Aorta (tissue), 5 donors: Measurements from ENCODE around the gene EBF4. TPM values are rescaled to one million over a fixed set of nuclear protein-coding genes. Genes with fewer than 3 reads are reported as not detected.

Experiments
- ATAC-seq: fragments of 200-7000 bp; cut with Tn5 transposase; one replicate; pipeline ENCODE4 v1.9.1; 2022; ENCODE audit warnings: moderate library complexity; ENCODE audit not compliant: low FRiP score
- DNase-seq, 2 donors: peaks; one replicate each; pipeline ENCODE4 v3.0.0-alpha.2; 2020
- H3K27ac ChIP-seq, 2 donors: one replicate each; pipeline ENCODE4 v1.5.1; 2013; ENCODE audit warnings: low read length in 2 of 2, mild to moderate bottlenecking in 2 of 2, moderate library complexity in 2 of 2, control low read depth in 1 of 2, inconsistent platforms in 1 of 2, low read depth in 1 of 2
- H3K27me3 ChIP-seq, 2 donors: one replicate each; pipeline ENCODE4 v1.6.1; 2013; ENCODE audit warnings: control low read depth in 1 of 2, low read length in 1 of 2, mild to moderate bottlenecking in 1 of 2, moderate library complexity in 1 of 2; ENCODE audit not compliant: insufficient read depth in 2 of 2, control insufficient read depth in 1 of 2
- H3K36me3 ChIP-seq, 2 donors: one replicate each; pipeline ENCODE4 v1.6.1; 2013; ENCODE audit warnings: control low read depth in 1 of 2, low read length in 1 of 2, mild to moderate bottlenecking in 1 of 2; ENCODE audit not compliant: insufficient read depth in 2 of 2, control insufficient read depth in 1 of 2
- H3K4me1 ChIP-seq, 2 donors: one replicate each; pipeline ENCODE4 v1.6.1; 2013; ENCODE audit warnings: low read length in 2 of 2, control low read depth in 1 of 2, mild to moderate bottlenecking in 1 of 2, moderate library complexity in 1 of 2; ENCODE audit not compliant: insufficient read depth in 2 of 2, control insufficient read depth in 1 of 2
- H3K4me3 ChIP-seq, 2 donors: one replicate each; pipeline ENCODE4 v1.5.1; 2013; ENCODE audit warnings: low read length in 2 of 2, control low read depth in 1 of 2, mild to moderate bottlenecking in 1 of 2
- H3K9me3 ChIP-seq: one replicate; pipeline ENCODE4 v1.6.1; 2013; ENCODE audit warnings: mild to moderate bottlenecking, low read length; ENCODE audit not compliant: control insufficient read depth
- WGBS, 2 donors: extraction: QIAGEN DNeasy Blood & Tissue Kit; methylation state at CpG; one replicate each; pipeline ENCODE4 v1.1.7; 2013; 5-methylcytosine and 5-hydroxymethylcytosine counted together
- intact Hi-C, 2 donors: fragments of 100-400 bp; cut with DNase I; formaldehyde crosslinking; loops; one replicate each; pipeline versions ENCODE4 v1.14.2 to v1.15.0; 2022
- polyA plus RNA-seq, 2 donors: library from polyadenylated mRNA; stranded (reverse); fragments of 200-250 nt; gene quantifications; one replicate each; pipeline ENCODE4 v1.2.3, GENCODE V29; 2013
- total RNA-seq, 2 donors: library from RNA; stranded (reverse); fragmentation: NEBNext Ultra II Directional; extraction: Animal tissue kit (Norgen Biotek cat#: 25700); gene quantifications; one replicate each; pipeline ENCODE4 v1.2.1, GENCODE V29; 2021
- donor health status: healthy with polysubstance abuse.
- donor health status: Bipolar disorder and iron deficiency.
- donor health status: DM: no; HTN: no; CAD: no.
- donor health status: DM: no; HTN: no; CAD: no.
- donor health status: DM: yes; HTN: yes; CAD: no.

EBF4 gene
- total and polyA plus RNA-seq, 4 donors: 10.8 to 30.3 (median 18.3) TPM

DNA sequence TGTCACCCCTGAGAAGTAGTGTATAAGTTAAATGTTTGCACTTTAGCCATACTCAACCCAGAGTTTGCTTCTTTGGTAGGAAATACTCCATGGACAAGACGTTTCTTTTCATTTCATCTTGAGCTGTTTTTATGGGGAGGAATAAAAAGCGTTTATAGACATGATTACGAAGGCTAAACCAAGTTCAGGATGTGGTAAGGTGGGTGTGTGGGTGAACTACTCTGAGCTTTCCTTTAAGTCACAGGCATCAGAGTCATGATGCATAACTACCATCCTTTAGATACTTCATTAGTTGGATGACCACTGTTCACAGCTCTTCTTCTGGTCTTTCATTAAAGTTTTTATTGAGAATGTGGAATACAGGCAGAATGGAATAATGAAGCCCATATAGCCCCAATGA lies 48.9 kb downstream of the EBF4 start:
- H3K4me1 ChIP-seq: no peaks in the 10 kb centered on the region
- ATAC-seq: no peak
- intact Hi-C loops: no loop called here
- H3K27me3 ChIP-seq: no peaks in the 10 kb centered on the region
- no peak overlapping the region for H3K27ac ChIP-seq
- no peaks in the 10 kb centered on the region for H3K36me3 ChIP-seq
- H3K9me3 ChIP-seq: no peaks in the 10 kb centered on the region
- H3K4me3 ChIP-seq: no peak overlapping the region
- DNase-seq: no peak
- WGBS, 2 donors: 72 to 74% methylated on average over 3 of the region's 3 CpGs

DNA sequence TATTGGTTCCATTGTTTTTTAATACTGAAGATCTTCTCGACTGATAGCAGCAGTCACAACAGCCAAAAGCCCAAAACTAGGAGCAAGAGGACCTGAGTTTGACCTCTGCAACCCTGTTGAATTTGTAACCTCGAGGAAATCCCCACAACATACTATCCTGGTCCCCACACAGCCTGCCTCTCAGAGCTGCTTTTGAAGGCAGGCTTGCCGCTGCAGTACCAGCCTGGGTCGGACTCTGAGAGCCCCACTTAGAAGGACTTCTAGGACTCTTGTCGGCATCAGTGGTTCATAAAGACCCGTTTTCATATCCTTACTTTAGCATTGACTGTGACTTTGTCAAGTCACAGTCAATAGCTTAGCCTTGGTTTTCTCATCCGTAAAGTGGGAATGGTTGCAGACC lies 49.3 kb downstream of the EBF4 start:
- DNase-seq (no peak), ATAC-seq (no peak)
- 88 to 89% methylated on average over 7 of the region's 7 CpGs for WGBS, 2 donors

DNA sequence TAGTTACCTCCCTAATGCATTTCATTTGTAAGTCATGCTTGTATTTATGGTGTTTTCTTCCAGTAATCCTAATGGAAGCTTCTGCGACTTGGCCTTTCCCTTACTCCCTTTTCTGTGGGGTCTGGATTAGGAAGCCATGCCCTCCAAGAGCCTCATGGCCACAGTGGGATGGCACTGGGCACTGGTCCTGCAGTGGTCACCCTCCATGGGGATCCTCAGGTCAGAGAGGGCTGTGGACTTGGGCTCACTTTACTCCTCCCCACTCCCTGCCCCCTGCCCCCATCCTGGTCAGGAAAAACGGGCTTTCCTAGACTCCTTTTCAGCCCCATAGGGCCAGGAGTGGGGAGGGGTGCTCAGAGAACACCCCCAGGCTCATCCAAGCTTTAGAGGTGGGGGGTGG lies 49.9 kb downstream of the EBF4 start:
- H3K36me3 ChIP-seq: no peaks in the 10 kb centered on the region
- DNase-seq (no peak), ATAC-seq (no peak)

More for the DNA sequence above, 49.3 kb downstream of the EBF4 start:
- H3K27ac ChIP-seq: no peak overlapping the region
- H3K36me3 ChIP-seq: no peaks in the 10 kb centered on the region
- H3K27me3 ChIP-seq: no peaks in the 10 kb centered on the region
- intact Hi-C loops: no loop called here
- no peak overlapping the region for H3K4me3 ChIP-seq
- H3K4me1 ChIP-seq: no peaks in the 10 kb centered on the region
- H3K9me3 ChIP-seq: no peaks in the 10 kb centered on the region

DNA sequence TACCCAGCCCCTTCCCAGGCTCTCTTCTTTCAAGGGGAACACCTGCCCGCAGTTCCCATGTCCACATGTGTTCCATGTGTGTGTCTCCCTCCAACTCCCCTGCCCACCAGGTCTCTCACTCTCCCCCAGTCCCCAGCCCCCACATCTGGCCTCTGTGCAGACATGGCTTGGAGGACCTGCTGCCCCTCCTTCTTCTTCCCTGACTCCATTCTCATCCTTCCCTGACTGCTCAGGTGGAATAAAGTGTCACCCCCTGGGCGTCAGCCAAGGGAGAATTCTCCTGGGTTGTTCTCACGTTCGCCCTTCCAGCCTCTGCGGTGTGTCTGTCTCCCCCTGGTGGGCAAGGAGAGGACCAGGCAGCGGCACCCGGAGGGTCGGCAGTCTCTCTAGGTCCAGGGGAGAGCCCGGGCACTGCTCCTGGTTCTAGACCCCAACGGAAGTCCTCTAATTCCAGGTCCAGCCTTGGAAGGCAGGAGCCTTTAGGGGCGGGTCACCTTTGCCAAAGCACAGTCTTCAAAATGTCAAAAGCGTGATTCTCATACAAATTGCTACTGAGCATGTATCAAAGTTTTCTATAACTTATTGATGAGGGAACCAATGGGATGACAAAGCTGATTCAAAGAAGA lies 50.5 kb downstream of the EBF4 start:
- Histone ChIP-seq H3K36me3 (no peaks in the 10 kb centered on the region), H3K4me1 (no peaks in the 10 kb centered on the region), H3K4me3 (no peak overlapping the region), H3K27ac (no peak overlapping the region), H3K27me3 (no peaks in the 10 kb centered on the region), H3K9me3 (no peaks in the 10 kb centered on the region)
- 14 to 17% methylated on average over 12 of the region's 12 CpGs for WGBS, 2 donors
- DNase-seq (peak; percentile 65 to 82), ATAC-seq (peak; percentile 45)
- intact Hi-C loops: no loop called here

More for the DNA sequence above, 49.9 kb downstream of the EBF4 start:
- intact Hi-C loops: no loop called here
- H3K4me1 ChIP-seq: no peaks in the 10 kb centered on the region
- H3K4me3 ChIP-seq: no peak overlapping the region
- WGBS, 2 donors: 85 to 92% methylated on average over 2 of the region's 2 CpGs
- no peak overlapping the region for H3K27ac ChIP-seq
- H3K9me3 ChIP-seq: no peaks in the 10 kb centered on the region
- H3K27me3 ChIP-seq: no peaks in the 10 kb centered on the region

DNA sequence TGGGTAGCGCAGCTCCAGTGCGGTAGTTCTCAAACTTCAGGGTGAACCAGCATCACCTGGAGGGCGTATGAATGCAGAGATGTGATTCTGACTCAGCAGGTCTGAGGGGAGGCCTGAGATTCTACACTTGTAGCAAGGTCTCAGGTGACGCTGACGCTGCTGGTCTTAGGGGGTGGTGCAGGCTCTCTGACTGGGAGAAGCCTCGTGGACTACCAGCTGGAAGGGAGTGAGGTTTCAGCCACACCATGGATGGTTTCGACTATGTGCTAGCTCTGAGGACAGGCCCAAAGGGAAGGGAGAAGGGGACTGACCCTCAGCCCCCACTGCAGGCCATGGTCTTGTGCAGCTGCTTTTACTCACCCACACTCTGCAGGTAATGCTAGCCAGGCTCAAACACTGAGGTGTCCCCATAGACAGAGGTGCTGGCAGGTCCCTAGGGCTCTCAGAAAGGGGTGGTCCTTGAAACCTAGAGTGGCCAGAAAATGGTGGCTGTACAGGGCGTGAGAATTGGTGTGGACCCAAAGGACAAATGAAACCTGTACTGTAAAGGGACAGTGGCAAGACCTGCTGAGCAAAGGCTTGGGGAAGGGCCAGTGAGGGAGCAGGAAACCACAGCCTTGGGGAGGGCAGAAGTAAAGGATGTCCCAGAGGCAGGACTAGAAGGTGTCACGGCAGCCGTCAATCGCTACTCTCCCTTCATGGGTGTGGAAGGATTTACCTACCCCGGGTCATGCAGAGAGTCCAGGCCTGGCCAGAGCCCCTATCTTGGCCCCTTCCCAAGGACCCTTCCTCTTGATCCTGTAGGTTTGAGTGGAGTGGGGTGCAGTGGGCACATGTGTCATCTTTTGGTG lies 52.7 kb downstream of the EBF4 start:
- 83 to 92% methylated on average over 12 of the region's 12 CpGs for WGBS, 2 donors
- Histone ChIP-seq H3K4me1 (no peaks in the 10 kb centered on the region), H3K9me3 (no peaks in the 10 kb centered on the region), H3K27me3 (no peaks in the 10 kb centered on the region), H3K36me3 (no peaks in the 10 kb centered on the region), H3K4me3 (no peak overlapping the region), H3K27ac (no peak overlapping the region)
- ATAC-seq (no peak), DNase-seq (no peak)
- intact Hi-C loops: no loop called here

DNA sequence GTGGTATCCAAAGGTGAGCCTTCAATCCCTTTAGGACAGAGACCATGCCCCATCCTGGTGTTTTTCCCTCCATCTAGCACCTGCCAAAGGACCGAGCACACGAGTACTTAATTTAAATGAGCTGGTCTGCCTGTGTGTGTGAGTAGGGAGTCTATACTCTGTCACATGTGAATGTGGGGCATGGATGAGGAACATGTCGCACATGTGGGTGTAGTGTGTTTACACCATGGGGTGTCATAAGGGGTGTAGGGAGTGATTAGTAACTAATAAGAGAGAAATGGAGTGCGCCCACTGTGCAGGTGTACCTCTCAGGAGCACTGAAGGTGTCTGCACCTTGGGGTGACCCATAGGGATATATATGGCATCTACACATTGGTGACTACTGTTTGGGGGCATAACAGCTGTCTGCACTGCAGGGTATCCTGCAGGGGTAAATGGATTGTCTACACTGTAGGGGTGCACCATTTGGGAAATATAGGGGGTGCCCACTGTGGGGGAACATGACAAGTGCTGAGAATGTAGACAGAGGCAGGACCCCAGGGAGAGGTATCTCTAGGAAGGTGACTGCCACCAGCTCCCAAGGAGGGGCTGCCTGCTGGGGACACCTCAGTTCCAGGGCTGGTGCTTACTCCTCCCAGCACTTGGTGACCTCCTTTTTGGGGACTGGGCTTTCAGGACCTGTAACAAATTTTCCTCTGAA lies 53.5 kb downstream of the EBF4 start:
- intact Hi-C loops: no loop called here
- Histone ChIP-seq H3K27me3 (no peaks in the 10 kb centered on the region), H3K9me3 (no peaks in the 10 kb centered on the region), H3K36me3 (no peaks in the 10 kb centered on the region), H3K4me1 (no peaks in the 10 kb centered on the region), H3K27ac (no peak overlapping the region), H3K4me3 (no peak overlapping the region)
- 92 to 95% methylated on average over 4 of the region's 4 CpGs for WGBS, 2 donors
- ATAC-seq (no peak), DNase-seq (no peak)

DNA sequence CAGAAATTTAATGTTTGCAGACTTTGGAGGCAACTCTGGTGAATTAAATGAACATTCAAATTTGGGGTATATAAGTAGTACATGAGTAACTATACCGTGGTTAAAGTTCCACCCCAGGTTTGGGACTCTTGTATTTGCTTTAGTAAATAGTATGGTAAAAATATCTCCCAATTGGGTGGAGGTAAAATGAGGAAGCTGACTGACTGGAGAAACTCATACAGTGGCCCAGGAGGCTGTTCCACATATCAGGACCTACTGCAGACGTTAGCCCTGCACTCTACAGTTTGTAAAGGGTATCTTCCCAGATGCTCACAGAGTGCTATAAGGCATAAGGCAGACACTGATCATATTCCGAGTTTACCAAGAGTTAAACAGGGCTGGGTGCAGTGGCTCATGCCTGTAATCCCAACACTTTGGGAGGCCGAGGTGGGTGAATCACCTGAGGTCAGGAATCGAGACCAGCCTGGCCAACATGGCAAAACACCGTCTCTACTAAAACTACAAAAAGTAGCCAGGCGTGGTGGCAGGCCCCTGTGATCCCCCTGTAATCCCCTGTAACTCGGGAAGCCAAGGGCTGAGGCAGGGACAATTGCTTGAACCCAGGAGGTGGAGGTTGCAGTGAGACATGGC lies 54.2 kb downstream of the EBF4 start:
- H3K4me3 ChIP-seq: no peak overlapping the region
- H3K36me3 ChIP-seq: no peaks in the 10 kb centered on the region
- intact Hi-C loops: no loop called here
- 77 to 79% methylated on average over 8 of the region's 8 CpGs for WGBS, 2 donors
- no peaks in the 10 kb centered on the region for H3K4me1 ChIP-seq
- ATAC-seq (no peak), DNase-seq (no peak)
- no peaks in the 10 kb centered on the region for H3K9me3 ChIP-seq
- no peak overlapping the region for H3K27ac ChIP-seq
- no peaks in the 10 kb centered on the region for H3K27me3 ChIP-seq

DNA sequence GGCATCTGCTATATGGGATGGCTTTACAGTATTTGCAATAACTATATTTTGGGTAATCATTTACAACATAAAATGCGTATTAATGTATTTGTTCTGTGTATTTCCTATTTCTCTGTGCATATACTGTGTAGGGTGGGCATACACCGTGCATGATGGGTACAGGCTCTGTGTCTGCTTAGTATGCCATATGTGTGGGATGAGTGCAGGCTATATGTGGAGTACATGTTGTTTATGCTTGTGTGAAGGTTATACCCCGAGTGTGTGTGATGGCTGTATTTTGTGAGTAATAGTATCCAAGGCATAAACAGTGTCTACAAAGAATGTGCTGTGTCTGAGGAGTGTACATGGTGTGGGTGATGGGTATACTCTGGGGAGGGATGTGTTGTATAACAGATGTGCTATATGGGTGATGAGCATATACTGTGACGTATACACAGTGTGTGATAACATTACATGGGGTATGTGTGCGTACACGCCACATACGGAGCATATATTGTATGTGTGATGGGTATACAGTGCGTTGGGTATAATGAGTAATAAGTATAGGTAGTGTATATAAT lies 55.2 kb downstream of the EBF4 start:
- no peak for DNase-seq
- intact Hi-C loops: no loop called here

More for the DNA sequence above, 55.2 kb downstream of the EBF4 start:
- ATAC-seq: no peak
- Histone ChIP-seq H3K9me3 (no peaks in the 10 kb centered on the region), H3K36me3 (no peaks in the 10 kb centered on the region), H3K27me3 (no peaks in the 10 kb centered on the region), H3K27ac (no peak overlapping the region), H3K4me1 (no peaks in the 10 kb centered on the region), H3K4me3 (no peak overlapping the region)
- WGBS, 2 donors: 88 to 89% methylated on average over 8 of the region's 8 CpGs
